RKO (cell line): ENCODE results near the gene MBNL3.
"Not testable (repeated sequence)": the region's sequence is repeated elsewhere in the genome, so short reads cannot be mapped to it uniquely, and the experiment has no call there.

Source experiments
- DNase-seq: peaks from one replicate; pipeline ENCODE4 v3.0.0-alpha.2; 2016; ENCODE audit warnings: low spot score

The MBNL3 gene

GRCh38 chrX:132369617-132370326 lies 119.1 kb downstream of the MBNL3 start:
- no peak for DNase-seq

DNA sequence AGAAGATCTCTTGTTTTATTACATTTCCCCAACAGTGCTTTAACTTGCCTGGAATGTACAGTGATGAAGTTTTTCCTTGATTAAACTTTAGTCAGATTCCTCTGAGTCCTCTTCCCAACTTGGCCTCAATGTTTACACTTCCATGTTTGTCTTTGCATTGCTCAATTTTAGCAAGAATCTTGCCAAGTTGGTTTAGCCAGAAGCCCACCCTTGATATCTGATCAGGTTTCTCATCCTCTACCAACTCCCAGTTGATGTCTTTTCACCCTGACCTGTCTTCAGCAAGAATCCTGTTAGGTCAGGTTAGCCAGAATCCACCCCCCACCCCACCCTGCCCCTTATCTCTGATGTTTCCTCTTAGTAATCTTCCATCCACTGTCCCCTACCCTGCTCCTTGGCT lies 120.9 kb downstream of the MBNL3 start:
- DNase-seq, result no peak

DNA sequence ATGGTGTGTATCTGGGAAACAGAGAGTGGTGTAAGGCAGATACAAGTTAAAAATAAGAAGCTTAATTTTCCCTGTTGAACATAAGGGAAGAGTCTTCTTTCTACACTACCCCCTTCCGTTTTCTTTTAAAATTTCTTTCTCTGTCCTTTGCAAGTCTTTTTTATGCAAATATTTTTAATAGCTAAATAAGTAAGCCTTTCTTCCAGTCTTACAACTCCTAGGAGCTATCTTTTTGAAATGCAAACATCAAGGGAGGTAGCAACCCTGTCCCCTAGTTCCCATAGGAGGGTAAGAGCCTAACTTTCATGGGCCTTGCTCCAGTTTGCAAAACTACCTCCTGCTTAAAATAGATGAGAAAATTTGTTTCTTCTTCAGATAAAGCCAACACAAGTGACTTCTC lies 121.5 kb downstream of the MBNL3 start:
- no peak for DNase-seq

- no peak for DNase-seq
Observed at GRCh38 chrX:132365490-132365889, 123.3 kb downstream of the MBNL3 start.

DNA sequence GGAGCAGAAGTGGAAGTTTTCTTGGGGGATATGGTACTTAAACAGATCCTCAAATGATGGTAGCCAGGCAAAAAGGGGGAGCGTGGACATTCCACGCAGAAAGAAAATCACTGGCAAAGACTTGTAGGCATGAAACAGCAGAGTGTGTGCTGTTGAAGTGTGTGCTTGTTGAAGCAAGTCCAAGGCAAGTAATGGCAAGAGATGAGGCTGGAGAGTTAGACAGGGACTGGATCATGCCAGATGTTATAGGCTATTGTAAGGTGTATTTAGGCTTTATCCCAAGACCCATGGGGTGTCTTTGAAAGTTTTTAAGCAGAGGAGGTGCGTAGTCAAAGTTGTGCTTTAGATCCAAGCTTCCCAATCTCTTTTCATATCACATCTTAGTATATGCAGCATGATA lies 124.5 kb downstream of the MBNL3 start:
- no peak for DNase-seq

DNA sequence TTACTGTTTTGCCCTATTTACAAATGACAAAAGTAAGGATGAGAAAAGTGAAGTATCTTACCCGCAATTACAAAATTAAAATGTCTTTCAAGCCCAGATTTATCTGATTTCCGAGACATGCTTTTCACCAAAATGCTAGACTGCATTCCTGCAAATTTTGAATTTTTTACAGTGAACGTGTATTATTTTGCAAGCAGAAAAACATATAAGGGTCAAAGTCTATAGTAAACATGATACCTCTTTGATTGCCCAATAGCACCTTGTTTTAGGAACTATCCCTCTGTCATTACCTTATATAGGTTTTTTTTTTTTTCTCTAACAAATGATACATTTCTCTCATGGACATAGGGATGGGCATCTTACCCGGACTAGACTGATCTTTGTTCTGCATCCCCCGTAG lies 135.4 kb downstream of the MBNL3 start:
- DNase-seq, result no peak

- DNase-seq, result no peak
Observed at GRCh38 chrX:132336172-132336571, 152.7 kb downstream of the MBNL3 start.

DNA sequence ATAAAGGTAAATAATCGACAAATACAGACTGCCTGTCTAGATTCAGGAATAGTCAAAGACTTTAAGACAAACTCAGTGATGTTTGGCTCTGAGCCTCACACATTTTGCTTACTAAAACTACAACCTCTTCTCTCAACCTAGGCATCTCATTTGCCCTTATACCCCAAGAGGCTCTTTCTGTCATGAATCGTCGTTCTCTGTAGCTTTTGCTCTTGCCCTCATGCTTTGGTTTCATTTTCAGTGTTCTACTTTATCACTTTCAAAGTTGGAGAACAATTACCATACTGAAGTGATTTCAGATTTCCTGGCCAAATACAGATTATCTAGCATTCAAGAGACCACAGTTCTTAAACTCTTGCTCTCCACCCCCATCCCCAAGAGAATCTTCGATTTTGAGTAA lies 155.5 kb downstream of the MBNL3 start:
- DNase-seq, result no peak

DNA sequence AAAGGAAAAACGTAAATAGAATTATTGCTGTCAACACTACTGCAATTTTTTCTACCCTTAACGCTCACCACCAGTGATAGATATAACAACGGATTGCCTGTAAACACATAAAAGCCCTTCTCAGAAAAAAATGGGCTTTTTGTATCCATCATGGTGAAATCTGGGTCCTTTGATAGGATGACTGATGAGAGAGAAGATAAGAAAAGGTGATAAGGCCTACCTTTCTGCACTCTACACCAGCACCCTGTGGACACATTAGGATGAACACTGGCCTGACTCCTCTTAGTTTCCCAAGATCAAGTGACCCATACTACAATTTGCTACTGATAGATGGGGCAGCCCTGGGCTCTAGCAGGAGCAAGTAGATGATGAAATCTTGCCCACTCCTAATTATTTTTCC lies 157.3 kb downstream of the MBNL3 start:
- no peak for DNase-seq

DNA sequence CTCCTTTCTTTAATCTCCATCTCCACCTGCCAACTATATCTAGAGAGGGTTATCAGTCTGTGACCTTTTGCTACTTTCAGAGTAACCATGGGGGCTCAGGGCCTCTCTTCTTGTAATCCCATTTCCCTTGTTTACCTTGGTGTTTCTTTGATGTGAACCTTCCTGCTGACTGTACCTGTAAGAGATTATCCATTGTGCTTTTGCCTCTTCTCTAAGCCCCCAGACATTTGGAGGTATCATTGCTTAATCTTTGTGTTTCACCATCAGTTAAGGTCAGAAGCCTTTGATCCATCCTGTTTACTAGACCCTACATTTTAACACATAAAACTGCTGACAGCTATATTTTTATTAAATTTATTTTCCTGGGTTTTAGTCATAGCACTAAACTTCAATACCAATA lies 157.8 kb downstream of the MBNL3 start:
- no peak for DNase-seq

DNA sequence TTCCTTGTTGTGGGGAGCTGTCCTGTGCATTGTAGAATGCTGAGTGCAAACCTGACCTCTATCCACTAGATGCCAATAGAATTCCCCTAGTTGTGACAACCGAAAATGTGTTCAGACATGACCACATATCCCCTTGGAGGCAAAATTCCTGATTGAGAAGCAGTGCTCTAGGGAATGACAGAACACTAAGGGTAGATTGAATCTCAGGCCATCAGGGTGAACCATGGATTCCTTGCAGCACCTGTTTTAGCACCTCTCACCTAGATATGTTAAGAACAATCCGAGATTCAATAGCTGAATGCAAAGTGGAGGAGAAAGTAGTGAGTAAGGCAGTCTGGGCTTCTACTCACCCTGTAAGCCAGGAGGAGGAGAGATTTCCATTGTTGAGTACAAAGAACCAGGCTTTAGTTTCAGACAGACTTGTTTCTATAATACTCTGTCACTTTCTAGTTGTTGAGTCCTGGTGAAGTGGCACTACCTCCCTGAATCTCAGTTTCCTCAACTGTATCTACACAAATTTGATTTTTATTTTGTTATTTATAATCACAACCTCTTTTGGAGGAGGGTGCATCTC lies 158.6 kb downstream of the MBNL3 start:
- DNase-seq, result no peak

- not testable (repeated sequence) for DNase-seq
Observed at GRCh38 chrX:132326960-132327359, 161.9 kb downstream of the MBNL3 start.
